Spleen (tissue), 7 donors: ENCODE results near the gene COL12A1.

Experiments used
- POLR2A ChIP-seq, 3 donors: fragments of 450-650 bp; IDR thresholded peaks; one replicate each; pipeline ENCODE4 v1.5.1; 2017; ENCODE audit warnings: antibody characterized with exemption in 3 of 3, mild to moderate bottlenecking in 1 of 3
- POLR2AphosphoS5 ChIP-seq, 3 donors: sonication (generic); formaldehyde crosslinking; IDR thresholded peaks; one replicate each; pipeline ENCODE4 v1.5.1; 2017; ENCODE audit warnings: antibody characterized with exemption in 3 of 3
- TF ChIP-seq, protein P1 (sequence below), 11 experiments: fragments of 200-600 bp in 7 of 11; fragments of 450-650 bp in 4 of 11; sonication (generic) in 4 of 11; IDR thresholded peaks in 8 of 11; conservative IDR thresholded peaks in 3 of 11; 1 replicate in 7 of 11; 2 replicates in 4 of 11; pipeline versions ENCODE4 v1.4.0 to v1.8.0; 2016 to 2021; ENCODE audit warnings: antibody characterized with exemption in 11 of 11, inconsistent platforms in 4 of 11, mild to moderate bottlenecking in 1 of 11
- donor health status: DM: no; HTN: no; CAD: no; lungs with moderate emphysema.
- donor health status: DM: no; HTN: no; CAD: no.
- donor health status: DM: no; HTN: no; CAD: no.

DNA sequence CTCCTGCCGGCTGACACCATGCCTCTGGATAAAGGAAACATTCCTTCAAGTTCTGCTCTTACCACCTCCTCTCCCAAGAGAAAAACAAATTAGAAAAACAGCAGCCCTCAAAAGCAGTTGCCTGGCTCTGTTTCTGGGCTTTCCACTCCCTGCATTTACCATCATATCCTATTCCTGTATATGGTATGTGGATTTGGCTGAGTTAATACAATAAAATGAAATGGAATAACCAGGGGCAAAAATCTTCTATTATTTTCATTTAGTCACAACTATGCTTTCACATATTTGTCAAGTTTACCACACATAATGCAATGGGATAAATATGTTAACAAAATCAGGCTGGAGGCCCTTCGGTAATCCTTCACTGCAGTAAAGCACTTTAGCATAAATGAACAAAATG lies 34.3 kb downstream of the COL12A1 start:
- TF ChIP-seq, protein P1, sequence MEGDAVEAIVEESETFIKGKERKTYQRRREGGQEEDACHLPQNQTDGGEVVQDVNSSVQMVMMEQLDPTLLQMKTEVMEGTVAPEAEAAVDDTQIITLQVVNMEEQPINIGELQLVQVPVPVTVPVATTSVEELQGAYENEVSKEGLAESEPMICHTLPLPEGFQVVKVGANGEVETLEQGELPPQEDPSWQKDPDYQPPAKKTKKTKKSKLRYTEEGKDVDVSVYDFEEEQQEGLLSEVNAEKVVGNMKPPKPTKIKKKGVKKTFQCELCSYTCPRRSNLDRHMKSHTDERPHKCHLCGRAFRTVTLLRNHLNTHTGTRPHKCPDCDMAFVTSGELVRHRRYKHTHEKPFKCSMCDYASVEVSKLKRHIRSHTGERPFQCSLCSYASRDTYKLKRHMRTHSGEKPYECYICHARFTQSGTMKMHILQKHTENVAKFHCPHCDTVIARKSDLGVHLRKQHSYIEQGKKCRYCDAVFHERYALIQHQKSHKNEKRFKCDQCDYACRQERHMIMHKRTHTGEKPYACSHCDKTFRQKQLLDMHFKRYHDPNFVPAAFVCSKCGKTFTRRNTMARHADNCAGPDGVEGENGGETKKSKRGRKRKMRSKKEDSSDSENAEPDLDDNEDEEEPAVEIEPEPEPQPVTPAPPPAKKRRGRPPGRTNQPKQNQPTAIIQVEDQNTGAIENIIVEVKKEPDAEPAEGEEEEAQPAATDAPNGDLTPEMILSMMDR (IDR thresholded peaks at IDR 0.05 in 8 of 11, conservative IDR thresholded peaks at IDR 0.05 in 3 of 11) = no peak
- TF ChIP-seq POLR2AphosphoS5 (IDR thresholded peaks at IDR 0.05) (no peak), POLR2A (IDR thresholded peaks at IDR 0.05) (no peak)
